ENCODE data around the gene XRCC5. TPM values are rescaled to one million over a fixed set of nuclear protein-coding genes. Genes with fewer than 3 reads are reported as not detected.

The XRCC5 gene
- total RNA-seq, 1 experiment from 2014 or later = 618 TPM

DNA sequence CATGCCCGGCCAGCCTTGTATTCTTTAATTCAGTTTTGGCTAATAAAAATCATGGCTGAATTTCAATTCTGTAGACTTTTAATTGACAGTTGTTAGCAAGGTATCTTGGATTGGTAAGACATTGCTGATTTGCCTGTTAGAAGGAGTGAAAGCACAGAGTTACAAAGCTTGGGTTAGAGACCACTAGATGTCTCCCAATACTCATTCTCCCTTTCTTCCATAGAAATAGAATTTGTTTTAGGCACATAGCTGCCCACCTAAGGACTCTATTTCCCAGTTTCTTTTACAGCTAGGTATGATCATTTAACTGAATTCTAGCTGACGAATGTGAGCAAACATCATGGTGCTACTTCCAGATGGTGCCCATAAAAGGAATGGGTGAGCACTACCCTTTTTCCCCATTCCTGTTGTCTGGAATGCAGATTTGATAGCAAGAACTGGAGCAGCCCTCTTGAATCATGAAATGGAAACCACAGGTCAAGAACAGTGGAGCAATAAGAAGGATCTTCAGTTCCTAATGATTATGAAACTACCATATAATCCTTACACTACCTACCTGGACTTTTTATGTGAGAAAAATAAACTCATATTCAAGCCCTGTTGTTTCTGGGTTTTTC, 45.0 kb upstream of the XRCC5 start:
- H3K79me1 ChIP-seq (ENCODE audit: insufficient read depth, low read depth, low read length, poor library complexity, severe bottlenecking) = no peaks in the 10 kb centered on the region
- no peak overlapping the region for H3K4ac ChIP-seq (ENCODE audit: low read depth, low read length)
- H2BK12ac ChIP-seq (ENCODE audit: insufficient read length, low read depth, low read length) = no peak overlapping the region
- no peak overlapping the region for H3K23ac ChIP-seq (ENCODE audit: insufficient read length, low read depth, low read length)
- no peaks in the 10 kb centered on the region for H3K4me1 ChIP-seq (ENCODE audit: insufficient read depth, low read length)
- Mint-ChIP-seq H3K27me3 (ENCODE audit: low read depth) (no peaks in the 10 kb centered on the region), H3K4me1 (peaks cover 3 to 11% of the 10 kb centered on the region in 2 experiments), H3K36me3 (ENCODE audit: insufficient read depth in 1 of 3, low read depth in 3 of 3) (peaks cover 4 to 31% (median 18%) of the 10 kb centered on the region in 3 experiments; a peak in 6 of 7 replicates), H3K9me3 (no peaks in the 10 kb centered on the region), H3K27ac (no peak overlapping the region), H3K4me3 (no peak overlapping the region)
- no peaks in the 10 kb centered on the region for H3K27me3 ChIP-seq (ENCODE audit: insufficient read depth, low read length)
- no peak overlapping the region for H2AFZ ChIP-seq (ENCODE audit: low read length)
- TF ChIP-seq, protein P1, sequence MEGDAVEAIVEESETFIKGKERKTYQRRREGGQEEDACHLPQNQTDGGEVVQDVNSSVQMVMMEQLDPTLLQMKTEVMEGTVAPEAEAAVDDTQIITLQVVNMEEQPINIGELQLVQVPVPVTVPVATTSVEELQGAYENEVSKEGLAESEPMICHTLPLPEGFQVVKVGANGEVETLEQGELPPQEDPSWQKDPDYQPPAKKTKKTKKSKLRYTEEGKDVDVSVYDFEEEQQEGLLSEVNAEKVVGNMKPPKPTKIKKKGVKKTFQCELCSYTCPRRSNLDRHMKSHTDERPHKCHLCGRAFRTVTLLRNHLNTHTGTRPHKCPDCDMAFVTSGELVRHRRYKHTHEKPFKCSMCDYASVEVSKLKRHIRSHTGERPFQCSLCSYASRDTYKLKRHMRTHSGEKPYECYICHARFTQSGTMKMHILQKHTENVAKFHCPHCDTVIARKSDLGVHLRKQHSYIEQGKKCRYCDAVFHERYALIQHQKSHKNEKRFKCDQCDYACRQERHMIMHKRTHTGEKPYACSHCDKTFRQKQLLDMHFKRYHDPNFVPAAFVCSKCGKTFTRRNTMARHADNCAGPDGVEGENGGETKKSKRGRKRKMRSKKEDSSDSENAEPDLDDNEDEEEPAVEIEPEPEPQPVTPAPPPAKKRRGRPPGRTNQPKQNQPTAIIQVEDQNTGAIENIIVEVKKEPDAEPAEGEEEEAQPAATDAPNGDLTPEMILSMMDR (conservative IDR thresholded peaks at IDR 0.05) = peak; percentile 43; the same call in 2 of the 3 replicates
- H2BK120ac ChIP-seq (ENCODE audit: low read depth, low read length, poor library complexity, severe bottlenecking) = no peak overlapping the region
- H3K4me2 ChIP-seq (ENCODE audit: insufficient read depth, insufficient read length, low read length) = no peak overlapping the region
- H3K18ac ChIP-seq (ENCODE audit: insufficient read length, low read depth, low read length) = no peak overlapping the region
- H2BK5ac ChIP-seq (ENCODE audit: insufficient read length, low read length) = no peak overlapping the region
- no peaks in the 10 kb centered on the region for H4K20me1 ChIP-seq (ENCODE audit: control insufficient read depth, insufficient read depth, insufficient read length)
- H3K27ac ChIP-seq (ENCODE audit: insufficient read length, low read depth, low read length) = no peak overlapping the region
- no peak overlapping the region for H3T11ph ChIP-seq (ENCODE audit: low read length)
- H4K91ac ChIP-seq (ENCODE audit: insufficient read length, low read depth, low read length) = no peak overlapping the region
- no peak overlapping the region for H3K9ac ChIP-seq (ENCODE audit: extremely low read depth, insufficient read length, low read length)
- no peak overlapping the region for H2BK20ac ChIP-seq (ENCODE audit: low read depth, low read length, poor library complexity, severe bottlenecking)
- no peaks in the 10 kb centered on the region for H3K9me3 ChIP-seq (ENCODE audit: control insufficient read depth, low read depth, low read length)
- no peak overlapping the region for H3K14ac ChIP-seq (ENCODE audit: insufficient read depth, low read length)
- H4K8ac ChIP-seq (replicated peaks; ENCODE audit: insufficient read length, low read depth, low read length) = no peak overlapping the region
- H4K5ac ChIP-seq (ENCODE audit: insufficient read length, low read depth, low read length) = no peak overlapping the region
- H2AK5ac ChIP-seq (ENCODE audit: insufficient read length, low read length) = no peak overlapping the region
- no peak for DNase-seq
- no peak overlapping the region for H2BK15ac ChIP-seq (ENCODE audit: low read depth, low read length)
- H3K23me2 ChIP-seq (ENCODE audit: insufficient read length, low read depth, low read length, poor library complexity, severe bottlenecking) = no peaks in the 10 kb centered on the region
- H3K79me2 ChIP-seq (ENCODE audit: insufficient read depth, low read length) = no peaks in the 10 kb centered on the region
- WGBS (ENCODE audit: extremely low coverage, insufficient read length, low lambda C conversion rate) = no CpG with 5 or more reads among the region's 2 CpGs
- H3K56ac ChIP-seq (ENCODE audit: insufficient read length, low read depth, low read length) = no peak overlapping the region
